ENCODE data around the gene RPL3. TPM values are rescaled to one million over a fixed set of nuclear protein-coding genes. Genes with fewer than 3 reads are reported as not detected.
"Not testable (repeated sequence)": the region's sequence is repeated elsewhere in the genome, so short reads cannot be mapped to it uniquely, and the experiment has no call there.

Gene RPL3
- total and polyA plus RNA-seq, 2 of the 4 experiments (the other 2 are of a cell fraction), result 2,871 to 3,312 TPM

- H4K91ac ChIP-seq (ENCODE audit: insufficient read depth, low read depth, low read length); intact Hi-C loops (cut with micrococcal nuclease); H2BK5ac ChIP-seq (ENCODE audit: low read depth, low read length, poor library complexity, severe bottlenecking); POLR2A ChIA-PET (ENCODE audit: unreplicated experiment); H3K18ac ChIP-seq (ENCODE audit: low read depth, low read length); H3K9ac ChIP-seq (ENCODE audit: low read depth, low read length); H3K14ac ChIP-seq (replicated peaks; ENCODE audit: low read depth, low read length); H3K36me3 ChIP-seq (ENCODE audit: control insufficient read depth, insufficient read depth, low read length); H3K56ac ChIP-seq (ENCODE audit: extremely low read depth, insufficient read depth, low read length); H2AK9ac ChIP-seq (replicated peaks; ENCODE audit: low read depth, low read length, poor library complexity); in situ Hi-C loops (cut with MboI; ENCODE audit: low sequenced_read_pairs); CTCF ChIA-PET; H2BK15ac ChIP-seq (ENCODE audit: low read depth, low read length); H3K4me3 ChIP-seq (ENCODE audit: insufficient read depth, low read depth, low read length); dilution Hi-C loops (cut with HindIII; ENCODE audit: low sequenced_read_pairs, unreplicated experiment); ATAC-seq (ENCODE audit: low read depth); H2AK5ac ChIP-seq (ENCODE audit: low read depth, low read length); H3K27ac ChIP-seq (ENCODE audit: insufficient read depth, low read length); H2BK120ac ChIP-seq (ENCODE audit: low read depth, low read length); BruUV-seq (replicated peaks); H3K9me1 ChIP-seq (ENCODE audit: insufficient read depth, low read length); H2BK20ac ChIP-seq (ENCODE audit: low read depth, low read length); H4K8ac ChIP-seq (ENCODE audit: low read depth in 2 of 2, low read length in 2 of 2); H4K5ac ChIP-seq (ENCODE audit: low read depth, low read length); DNase-seq; H2AFZ ChIP-seq (replicated peaks; ENCODE audit: low read length, poor library complexity); H3K23ac ChIP-seq (ENCODE audit: low read depth, low read length); H3K27me3 ChIP-seq (ENCODE audit: control insufficient read depth, insufficient read depth, low read length); H3K4me2 ChIP-seq (ENCODE audit: low read depth, low read length); H3K9me3 ChIP-seq (ENCODE audit: control insufficient read depth, insufficient read depth, low read length); H3K4ac ChIP-seq (ENCODE audit: low read depth, low read length); H3K4me1 ChIP-seq (ENCODE audit: control insufficient read depth, insufficient read depth, low read length): not testable (repeated sequence)
- peaks cover 14% of the 10 kb centered on the region for H4K20me1 ChIP-seq (ENCODE audit: insufficient read depth, low read length)
- 98% methylated on average over 9 of the region's 53 CpGs; no CpG with 5 or more reads in 1 of the 2 experiments for WGBS, 2 experiments (ENCODE audit: extremely low coverage in 2 of 2, insufficient read length in 1 of 2)
- H3K79me1 ChIP-seq (ENCODE audit: low read depth in 1 of 2, low read length in 2 of 2), result peaks cover 0 to 13% of the 10 kb centered on the region in 2 experiments; a peak in 2 of 4 replicates
Observed at GRCh38 chr22:39357110-39358108, 38.0 kb upstream of the RPL3 start.

All from IMR-90 (cell line).